PC-3 (cell line): Measurements from ENCODE around the gene MLEC. TPM values are rescaled to one million over a fixed set of nuclear protein-coding genes. Genes with fewer than 3 reads are reported as not detected.

Experiments used
- ATAC-seq: fragments of 200-7000 bp; cut with Tn5 transposase; 2 replicates; pipeline ENCODE4 v1.9.1; 2020; ENCODE audit warnings: mild to moderate bottlenecking, moderate library complexity
- BruUV-seq: library from RNA; stranded (reverse); fragments of 400-500 nt; replicated peaks from 2 replicates; lab custom pipeline; 2021; lab: Mats Ljungman, UMichigan
- CTCF ChIA-PET: fragments of 300-600 bp; sonication (Branson Sonifier 250); formaldehyde crosslinking; loops from one replicate; lab custom pipeline; 2022; ENCODE audit warnings: antibody characterized with exemption; lab: Charles Lee
- POLR2A ChIA-PET: fragments of 300-600 bp; sonication (Branson Sonifier 250); formaldehyde crosslinking; loops from one replicate; lab custom pipeline; 2022; ENCODE audit warnings: antibody characterized with exemption; ENCODE audit not compliant: unreplicated experiment; lab: Charles Lee
- DNase-seq: peaks from one replicate; pipeline ENCODE4 v3.0.0-alpha.2; 2015
- H2AFZ ChIP-seq: fragments of 300-600 bp; sonication (generic); 2 replicates; pipeline ENCODE4 v1.6.0; 2016; ENCODE audit warnings: antibody characterized with exemption, low read length
- H3F3A ChIP-seq: fragments of 300-600 bp; sonication (generic); one replicate; pipeline ENCODE4 v1.6.0; 2017; ENCODE audit warnings: antibody characterized with exemption, low read length, control low read depth, mild to moderate bottlenecking; ENCODE audit not compliant: unreplicated experiment
- H3K27ac ChIP-seq: fragments of 300-600 bp; sonication (generic); 2 replicates; pipeline ENCODE4 v1.5.1; 2016; ENCODE audit warnings: mild to moderate bottlenecking, low read length
- H3K27me3 ChIP-seq: fragments of 300-600 bp; sonication (generic); 2 replicates; pipeline ENCODE4 v1.6.1; 2016; ENCODE audit warnings: low read length, mixed read lengths
- H3K36me3 ChIP-seq: fragments of 300-600 bp; sonication (generic); 2 replicates; pipeline ENCODE4 v1.6.1; 2016; ENCODE audit warnings: low read depth, mixed run types, low read length, mixed read lengths
- H3K4me1 ChIP-seq: fragments of 300-600 bp; sonication (generic); 2 replicates; pipeline ENCODE4 v1.5.1; 2016; ENCODE audit warnings: low read length; ENCODE audit not compliant: insufficient read depth
- H3K4me2 ChIP-seq: fragments of 300-600 bp; sonication (generic); 2 replicates; pipeline ENCODE4 v1.6.0; 2016; ENCODE audit warnings: low read length
- H3K4me3 ChIP-seq: fragments of 300-600 bp; sonication (generic); 2 replicates; pipeline ENCODE4 v1.5.1; 2016; ENCODE audit warnings: mild to moderate bottlenecking, low read length, mixed read lengths
- H3K79me2 ChIP-seq: fragments of 300-600 bp; sonication (generic); 2 replicates; pipeline ENCODE4 v1.6.1; 2017; ENCODE audit warnings: low read length, mixed read lengths
- H3K9ac ChIP-seq: fragments of 300-600 bp; sonication (generic); 2 replicates; pipeline ENCODE4 v1.6.0; 2016; ENCODE audit warnings: mild to moderate bottlenecking, low read length
- H3K9me2 ChIP-seq: fragments of 300-600 bp; sonication (generic); replicated peaks from 2 replicates; pipeline ENCODE4 v1.6.1; 2016; ENCODE audit warnings: mixed run types, low read length, mixed read lengths
- H3K9me3 ChIP-seq: fragments of 300-600 bp; sonication (generic); 2 replicates; pipeline ENCODE4 v1.6.1; 2016; ENCODE audit warnings: low read length, mixed read lengths
- H4K20me1 ChIP-seq: fragments of 300-600 bp; sonication (generic); 2 replicates; pipeline ENCODE4 v1.6.1; 2016; ENCODE audit warnings: low read length, mixed read lengths
- CTCF ChIP-seq: fragments of 300-600 bp; sonication (generic); conservative IDR thresholded peaks from 2 replicates; pipeline ENCODE4 v1.5.1; 2017; ENCODE audit warnings: antibody characterized with exemption, low read depth, mild to moderate bottlenecking, low read length
- EZH2 ChIP-seq: fragments of 300-600 bp; sonication (generic); IDR thresholded peaks from one replicate; pipeline ENCODE4 v1.6.1; 2017; ENCODE audit warnings: antibody characterized with exemption, mild to moderate bottlenecking, low read length; ENCODE audit not compliant: unreplicated experiment
- EZH2phosphoT487 ChIP-seq: fragments of 300-600 bp; sonication (generic); IDR thresholded peaks from 2 replicates; pipeline ENCODE4 v1.6.1; 2018; ENCODE audit warnings: mild to moderate bottlenecking, antibody characterized with exemption, low read length, borderline replicate concordance
- intact Hi-C: fragments of 100-400 bp; cut with micrococcal nuclease; formaldehyde crosslinking; loops from 2 replicates; pipeline ENCODE4 v1.9.0; 2023
- total RNA-seq: library from RNA; depleted of rRNA; stranded (reverse); fragments of >200 nt; gene quantifications from 2 replicates; pipeline ENCODE4 v1.2.3, GENCODE V29; 2014

Gene MLEC
- total RNA-seq, 1 experiment from 2014 or later = 158 TPM

- no peaks in the 10 kb centered on the region for H3F3A ChIP-seq
- no TSS peak for BruUV-seq
- intact Hi-C loops = no loop called here
- no peak overlapping the region for H3K9ac ChIP-seq
- no peak overlapping the region for H3K27ac ChIP-seq
- no peak overlapping the region for H2AFZ ChIP-seq
- POLR2A ChIA-PET = interaction anchor here (0.6 kb wide), 1 partner anchor 74 kb away, joined by 21 read pairs; no protein-coding TSS in a partner anchor
- CTCF ChIA-PET = no interaction called here
- H3K36me3 ChIP-seq = no peaks in the 10 kb centered on the region
- ATAC-seq (no peak), DNase-seq (no peak)
- H3K9me2 ChIP-seq = no peaks in the 10 kb centered on the region
- no peak overlapping the region for H3K4me2 ChIP-seq
- no peaks in the 10 kb centered on the region for H3K4me1 ChIP-seq
- no peaks in the 10 kb centered on the region for H4K20me1 ChIP-seq
- no peaks in the 10 kb centered on the region for H3K79me2 ChIP-seq
- TF ChIP-seq CTCF (no peak), EZH2 (no peak), EZH2phosphoT487 (no peak)
- no peaks in the 10 kb centered on the region for H3K27me3 ChIP-seq
- no peak overlapping the region for H3K4me3 ChIP-seq
- H3K9me3 ChIP-seq = no peaks in the 10 kb centered on the region
Measured at GRCh38 chr12:120740871-120741270, 53.9 kb downstream of the MLEC start.

GRCh38 chr12:120741476-120742421 lies 54.8 kb downstream of the MLEC start:
- Histone ChIP-seq H3F3A (no peaks in the 10 kb centered on the region), H3K79me2 (no peaks in the 10 kb centered on the region), H3K9ac (no peak overlapping the region), H3K27me3 (no peaks in the 10 kb centered on the region), H2AFZ (no peak overlapping the region), H4K20me1 (no peaks in the 10 kb centered on the region), H3K9me3 (no peaks in the 10 kb centered on the region), H3K36me3 (no peaks in the 10 kb centered on the region), H3K9me2 (no peaks in the 10 kb centered on the region), H3K4me1 (no peaks in the 10 kb centered on the region), H3K27ac (no peak overlapping the region), H3K4me3 (no peak overlapping the region), H3K4me2 (no peak overlapping the region)
- no peak for ATAC-seq
- no peak for DNase-seq
- CTCF ChIA-PET = no interaction called here
- no TSS peak for BruUV-seq
- TF ChIP-seq CTCF = no peak
- TF ChIP-seq EZH2phosphoT487 = no peak
- no peak for TF ChIP-seq EZH2
- POLR2A ChIA-PET = no interaction called here
- intact Hi-C loops = no loop called here
